Activated CD4-positive, alpha-beta T cell treated with anti-CD3 and anti-CD28 coated beads for 1 hour (primary cell): ENCODE measurements around the gene CPEB3.
"Not testable (repeated sequence)": the region's sequence is repeated elsewhere in the genome, so short reads cannot be mapped to it uniquely, and the experiment has no call there.

ENCODE experiments used
- DNase-seq: peaks from one replicate; pipeline ENCODE4 v3.0.0-alpha.2; 2020

The CPEB3 gene

GRCh38 chr10:92290837-92291615 lies at the start of gene CPEB3, which contains the start of gene MARCHF5:
Gene CPEB3, minus strand, starts transcription at chr10:92291078. Its CDS starts 50,728 bp downstream, at chr10:92240350.
Gene MARCHF5, plus strand, starts transcription at chr10:92291167. Its CDS starts 328 bp downstream, at chr10:92291495.
- DNase-seq: peak; percentile 83

GRCh38 chr10:92329927-92330326 lies 39.0 kb upstream of the CPEB3 start:
- DNase-seq: not testable (repeated sequence)

- no peak for DNase-seq
These were observed 38.1 kb upstream of the CPEB3 start for GRCh38 chr10:92328993-92329392.

GRCh38 chr10:92327445-92328433 lies 36.9 kb upstream of the CPEB3 start:
- DNase-seq: no peak

GRCh38 chr10:92323079-92323478 lies 32.2 kb upstream of the CPEB3 start:
- no peak for DNase-seq

GRCh38 chr10:92316610-92317009 lies 25.7 kb upstream of the CPEB3 start:
- DNase-seq: no peak

GRCh38 chr10:92313750-92314149 lies 22.9 kb upstream of the CPEB3 start:
- no peak for DNase-seq

- no peak for DNase-seq
These were observed 18.4 kb upstream of the CPEB3 start for GRCh38 chr10:92309272-92309671.

GRCh38 chr10:92305133-92306072 lies 14.5 kb upstream of the CPEB3 start:
- no peak for DNase-seq

- DNase-seq: no peak
These were observed 13.2 kb upstream of the CPEB3 start for GRCh38 chr10:92304061-92304460.

- DNase-seq: no peak
These were observed 12.2 kb upstream of the CPEB3 start for GRCh38 chr10:92303096-92303495.

GRCh38 chr10:92298487-92298886 lies 7.6 kb upstream of the CPEB3 start:
- no peak for DNase-seq

- DNase-seq: peak; percentile 16
These were observed 1.3 kb upstream of the CPEB3 start for GRCh38 chr10:92291921-92292845.

- no peak for DNase-seq
These were observed 663 bp upstream of the CPEB3 start for GRCh38 chr10:92291616-92291865.

GRCh38 chr10:92290076-92290836 lies 622 bp downstream of the CPEB3 start:
- DNase-seq: no peak

GRCh38 chr10:92284112-92284704 lies 6.7 kb downstream of the CPEB3 start:
- DNase-seq: no peak

- DNase-seq: no peak
These were observed 11.7 kb downstream of the CPEB3 start for GRCh38 chr10:92278996-92279696.

- DNase-seq: no peak
These were observed 16.8 kb downstream of the CPEB3 start for GRCh38 chr10:92274071-92274470.

- DNase-seq: no peak
These were observed 22.1 kb downstream of the CPEB3 start for GRCh38 chr10:92268748-92269147.

GRCh38 chr10:92267343-92267742 lies 23.5 kb downstream of the CPEB3 start:
- DNase-seq: no peak
